GM23248 (cell line): ENCODE results near the gene MFAP1. TPM values are rescaled to one million over a fixed set of nuclear protein-coding genes. Genes with fewer than 3 reads are reported as not detected.
"Not testable (repeated sequence)": the region's sequence is repeated elsewhere in the genome, so short reads cannot be mapped to it uniquely, and the experiment has no call there.

Experiments used
- DNase-seq: peaks from one replicate; pipeline ENCODE4 v3.0.0-alpha.2; 2015
- H2AFZ ChIP-seq: fragments of 200-600 bp; sonication (generic); 2 replicates; pipeline ENCODE4 v1.6.1; 2016; ENCODE audit warnings: antibody characterized with exemption
- H3F3A ChIP-seq: fragments of 200-600 bp; sonication (generic); 2 replicates; pipeline ENCODE4 v1.6.1; 2016; ENCODE audit warnings: mild to moderate bottlenecking, antibody characterized with exemption, mixed run types; ENCODE audit not compliant: insufficient read depth
- H3K27ac ChIP-seq: fragments of 200-600 bp; sonication (generic); 2 replicates; pipeline ENCODE4 v1.5.1; 2016; ENCODE audit warnings: mild to moderate bottlenecking
- H3K27me3 ChIP-seq: fragments of 200-600 bp; sonication (generic); replicated peaks from 2 replicates; pipeline ENCODE4 v1.6.1; 2016; ENCODE audit warnings: mild to moderate bottlenecking; ENCODE audit not compliant: insufficient read depth
- H3K36me3 ChIP-seq: fragments of 200-600 bp; sonication (generic); 2 replicates; pipeline ENCODE4 v1.6.1; 2016; ENCODE audit warnings: low read depth, mild to moderate bottlenecking
- H3K4me1 ChIP-seq: fragments of 200-600 bp; sonication (generic); 2 replicates; pipeline ENCODE4 v1.6.1; 2016; ENCODE audit warnings: mild to moderate bottlenecking; ENCODE audit not compliant: insufficient read depth
- H3K4me2 ChIP-seq: fragments of 200-600 bp; sonication (generic); one replicate; pipeline ENCODE4 v1.6.1; 2016; ENCODE audit warnings: mild to moderate bottlenecking; ENCODE audit not compliant: unreplicated experiment
- H3K4me3 ChIP-seq: fragments of 200-600 bp; sonication (generic); 2 replicates; pipeline ENCODE4 v1.5.1; 2016; ENCODE audit warnings: mild to moderate bottlenecking
- H3K79me2 ChIP-seq: fragments of 200-600 bp; sonication (generic); 2 replicates; pipeline ENCODE4 v1.6.1; 2016; ENCODE audit warnings: mild to moderate bottlenecking; ENCODE audit not compliant: insufficient read depth
- H3K9ac ChIP-seq: fragments of 200-600 bp; sonication (generic); 2 replicates; pipeline ENCODE4 v1.6.1; 2016; ENCODE audit warnings: mild to moderate bottlenecking
- H3K9me2 ChIP-seq: fragments of 200-600 bp; sonication (generic); 2 replicates; pipeline ENCODE4 v1.6.1; 2016; ENCODE audit warnings: mixed run types, mild to moderate bottlenecking, moderate library complexity; ENCODE audit not compliant: insufficient read depth
- H3K9me3 ChIP-seq: fragments of 200-600 bp; sonication (generic); one replicate; pipeline ENCODE4 v1.6.1; 2017; ENCODE audit warnings: low read depth
- H4K20me1 ChIP-seq: fragments of 200-600 bp; sonication (generic); 2 replicates; pipeline ENCODE4 v1.6.0; 2016; ENCODE audit not compliant: insufficient read depth
- EZH2 ChIP-seq: fragments of 200-600 bp; sonication (generic); IDR thresholded peaks from 2 replicates; pipeline ENCODE4 v1.6.1; 2018; ENCODE audit warnings: antibody characterized with exemption, mild to moderate bottlenecking; ENCODE audit not compliant: insufficient read depth, poor library complexity, severe bottlenecking
- EZH2phosphoT487 ChIP-seq: fragments of 200-600 bp; sonication (generic); IDR thresholded peaks from 2 replicates; pipeline ENCODE4 v1.6.1; 2018; ENCODE audit warnings: antibody characterized with exemption, moderate library complexity, mild to moderate bottlenecking, low read depth; ENCODE audit not compliant: insufficient read depth
- WGBS, 2 experiments: methylation state at CpG; one replicate each; pipeline ENCODE4 v1.1.6; 2015 to 2017; ENCODE audit warnings: low lambda C conversion rate in 2 of 2, low coverage in 1 of 2; ENCODE audit errors: missing lambda C conversion rate in 2 of 2; 5-methylcytosine and 5-hydroxymethylcytosine counted together
- in situ Hi-C: fragments of 300-500 bp; cut with MboI; formaldehyde crosslinking; loops from 2 replicates; pipeline ENCODE4 v1.15.0; 2020
- polyA plus RNA-seq: library from polyadenylated mRNA; unstranded; fragments of >200 nt; fragmentation: Nextera tagmentation; extraction: Ambion mirVana; gene quantifications from 2 replicates; pipeline ENCODE4 v1.2.1, GENCODE V29; 2016
- total RNA-seq: library from RNA; depleted of rRNA; stranded (reverse); fragments of >200 nt; shearing (Covaris generic); gene quantifications from 2 replicates; pipeline ENCODE4 v1.2.3, GENCODE V29; 2014

MFAP1 gene
- total and polyA plus RNA-seq, 2 experiments from 2014 or later: 24.6 to 33.1 TPM

DNA sequence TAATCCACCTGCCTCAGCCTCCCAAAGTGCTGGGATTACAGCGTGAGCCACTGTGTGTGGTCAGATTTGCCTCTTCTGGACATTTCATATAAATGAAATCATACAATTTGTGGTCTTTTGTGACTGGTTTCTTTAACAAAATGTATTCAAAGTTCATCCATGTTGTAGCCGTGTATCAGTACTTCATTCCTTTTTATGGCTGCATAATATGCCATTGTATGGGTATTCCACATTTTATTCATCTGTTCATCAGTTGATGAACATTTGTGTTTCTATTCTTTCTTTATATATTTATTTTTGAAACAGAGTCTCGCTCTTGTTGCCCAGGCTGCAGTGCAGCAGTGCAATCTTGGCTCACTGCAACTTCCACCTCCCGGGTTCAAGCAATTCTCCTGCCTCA lies 28.1 kb upstream of the MFAP1 start:
- no peaks in the 10 kb centered on the region for H3K27me3 ChIP-seq
- no peak overlapping the region for H3K4me2 ChIP-seq
- H3K79me2 ChIP-seq: no peaks in the 10 kb centered on the region
- 0 out of 2 replicates have a peak, but pooled peaks cover 7% of the 10 kb centered on the region for H3K36me3 ChIP-seq
- H3K4me1 ChIP-seq: no peaks in the 10 kb centered on the region
- no peak for DNase-seq
- 97% methylated on average over 4 of the region's 4 CpGs for WGBS, 2 experiments
- no peaks in the 10 kb centered on the region for H3F3A ChIP-seq
- no peak overlapping the region for H3K9ac ChIP-seq
- H3K9me2 ChIP-seq: no peaks in the 10 kb centered on the region
- H2AFZ ChIP-seq: no peak overlapping the region
- no peaks in the 10 kb centered on the region for H3K9me3 ChIP-seq
- no peak overlapping the region for H3K27ac ChIP-seq
- TF ChIP-seq EZH2phosphoT487 (no peak), EZH2 (no peak)
- no peaks in the 10 kb centered on the region for H4K20me1 ChIP-seq
- in situ Hi-C loops: no loop called here
- H3K4me3 ChIP-seq: no peak overlapping the region

DNA sequence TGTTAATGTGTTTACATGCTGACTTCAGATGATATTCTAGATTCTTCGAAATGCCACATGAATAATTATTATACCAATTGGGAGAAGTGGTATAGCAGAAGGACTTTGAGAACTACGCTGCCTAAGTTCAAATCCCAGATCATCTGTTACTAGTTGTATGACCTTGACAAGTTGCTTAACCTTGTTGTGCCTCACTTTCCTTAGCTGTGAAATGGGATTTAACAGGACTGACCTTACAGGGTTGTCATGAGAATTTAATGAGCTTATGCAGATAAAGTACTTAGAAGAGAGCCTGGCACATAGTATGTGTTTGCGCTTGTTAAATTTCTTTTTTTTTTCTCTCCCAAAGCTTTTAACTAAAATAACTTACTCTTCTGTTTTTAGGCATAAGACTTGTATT lies 26.8 kb upstream of the MFAP1 start:
- Histone ChIP-seq H3K4me2 (no peak overlapping the region), H3F3A (no peaks in the 10 kb centered on the region), H3K9ac (no peak overlapping the region), H3K79me2 (no peaks in the 10 kb centered on the region), H3K36me3 (0 out of 2 replicates have a peak, but pooled peaks cover 7% of the 10 kb centered on the region), H4K20me1 (no peaks in the 10 kb centered on the region), H3K27ac (no peak overlapping the region), H3K27me3 (no peaks in the 10 kb centered on the region), H2AFZ (no peak overlapping the region), H3K9me2 (no peaks in the 10 kb centered on the region), H3K9me3 (no peaks in the 10 kb centered on the region), H3K4me3 (no peak overlapping the region), H3K4me1 (no peaks in the 10 kb centered on the region)
- TF ChIP-seq EZH2phosphoT487 (no peak), EZH2 (no peak)
- WGBS, 2 experiments: 99 to 100% methylated on average over 3 of the region's 3 CpGs
- in situ Hi-C loops: no loop called here
- no peak for DNase-seq

DNA sequence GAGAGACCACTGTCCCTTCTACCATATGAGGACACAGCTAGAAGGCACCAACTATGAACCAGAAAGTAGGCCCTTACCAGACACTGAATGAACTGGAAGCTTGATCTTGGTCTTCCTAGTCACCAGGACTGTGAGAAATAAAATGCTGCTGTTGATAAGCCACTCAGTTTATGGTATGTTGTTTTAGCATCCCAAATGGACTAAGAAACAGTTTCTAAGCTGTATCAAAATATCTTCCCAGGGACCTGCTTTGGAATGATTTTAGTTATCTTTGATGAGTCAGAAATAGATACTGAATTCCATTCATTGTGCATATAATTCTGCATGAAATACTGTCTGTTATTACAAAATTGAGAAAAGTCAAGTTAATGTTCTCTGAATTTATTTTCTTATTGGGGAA lies 20.9 kb upstream of the MFAP1 start:
- Histone ChIP-seq H3K27me3 (no peaks in the 10 kb centered on the region), H3K27ac (no peak overlapping the region), H3K9ac (no peak overlapping the region), H3K4me1 (no peaks in the 10 kb centered on the region), H4K20me1 (no peaks in the 10 kb centered on the region), H3K9me2 (no peaks in the 10 kb centered on the region), H3K9me3 (no peaks in the 10 kb centered on the region), H2AFZ (no peak overlapping the region), H3F3A (no peaks in the 10 kb centered on the region), H3K36me3 (no peaks in the 10 kb centered on the region), H3K79me2 (no peaks in the 10 kb centered on the region), H3K4me2 (no peak overlapping the region), H3K4me3 (no peak overlapping the region)
- DNase-seq: no peak
- in situ Hi-C loops: no loop called here
- TF ChIP-seq EZH2phosphoT487 (no peak), EZH2 (no peak)

DNA sequence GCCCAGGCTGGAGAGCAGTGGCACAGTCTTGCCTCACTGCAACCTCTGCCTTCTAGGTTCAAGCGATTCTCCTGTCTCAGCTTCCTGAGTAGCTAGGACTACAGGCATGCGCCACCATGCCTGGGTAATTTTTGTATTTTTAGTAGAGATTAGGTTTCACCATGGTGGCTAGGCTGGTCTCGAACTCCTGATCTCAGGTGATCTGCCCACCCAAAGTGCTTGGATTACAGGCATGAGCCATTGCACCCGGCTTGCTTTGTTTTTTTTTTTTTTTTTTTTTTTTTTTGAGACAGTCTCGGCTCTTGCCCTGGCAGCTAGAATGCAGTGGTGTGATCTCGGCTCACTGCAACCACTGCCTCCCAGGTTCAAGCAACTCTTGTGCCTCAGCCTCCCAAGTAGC lies 8.0 kb upstream of the MFAP1 start:
- H4K20me1 ChIP-seq, H3K9ac ChIP-seq, in situ Hi-C loops, H3F3A ChIP-seq, H3K4me2 ChIP-seq, H3K4me3 ChIP-seq, H3K27me3 ChIP-seq, H3K9me2 ChIP-seq, H3K9me3 ChIP-seq, H3K27ac ChIP-seq, H3K36me3 ChIP-seq, DNase-seq, H3K4me1 ChIP-seq, H2AFZ ChIP-seq: not testable (repeated sequence)
- peaks cover 21% of the 10 kb centered on the region for H3K79me2 ChIP-seq
- 96 to 100% methylated on average over 6 of the region's 6 CpGs for WGBS, 2 experiments

DNA sequence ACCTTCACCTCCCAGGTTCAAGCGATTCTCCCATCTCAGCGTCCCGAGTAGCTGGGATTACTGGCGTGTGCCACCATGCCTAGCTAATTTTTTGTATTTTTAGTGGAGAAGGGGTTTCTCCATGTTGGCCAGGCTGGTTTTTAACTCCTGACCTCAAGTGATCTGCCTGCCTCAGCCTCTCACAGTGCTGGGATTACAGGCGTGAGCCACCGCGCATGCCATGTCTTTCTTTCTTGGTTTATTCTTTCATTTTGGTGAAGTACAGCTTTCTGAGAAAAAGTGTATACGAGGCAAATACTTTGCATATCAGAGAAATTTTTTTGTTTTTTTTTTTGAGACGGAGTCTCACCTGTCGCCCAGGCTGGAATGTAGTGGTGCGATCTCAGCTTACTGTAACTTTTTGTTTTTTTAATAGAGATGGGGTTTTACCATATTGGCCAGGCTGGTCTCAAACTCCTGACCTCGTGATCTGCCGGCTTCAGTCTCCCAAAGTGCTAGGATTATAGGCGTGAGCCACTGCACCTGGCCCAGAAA lies 7.1 kb upstream of the MFAP1 start:
- H3K4me3 ChIP-seq, H3K9me2 ChIP-seq, H3K9ac ChIP-seq, H2AFZ ChIP-seq, H3K27ac ChIP-seq, DNase-seq, in situ Hi-C loops, H4K20me1 ChIP-seq, H3K27me3 ChIP-seq, H3K4me2 ChIP-seq, H3K36me3 ChIP-seq, H3K9me3 ChIP-seq: not testable (repeated sequence)
- peaks cover 12% of the 10 kb centered on the region; the same call in 1 of the 2 replicates for H3F3A ChIP-seq
- WGBS, 2 experiments: 97 to 98% methylated on average over 14 of the region's 14 CpGs
- H3K4me1 ChIP-seq: 0 out of 2 replicates have a peak, but pooled peaks cover 11% of the 10 kb centered on the region
- H3K79me2 ChIP-seq: peaks cover 28% of the 10 kb centered on the region

DNA sequence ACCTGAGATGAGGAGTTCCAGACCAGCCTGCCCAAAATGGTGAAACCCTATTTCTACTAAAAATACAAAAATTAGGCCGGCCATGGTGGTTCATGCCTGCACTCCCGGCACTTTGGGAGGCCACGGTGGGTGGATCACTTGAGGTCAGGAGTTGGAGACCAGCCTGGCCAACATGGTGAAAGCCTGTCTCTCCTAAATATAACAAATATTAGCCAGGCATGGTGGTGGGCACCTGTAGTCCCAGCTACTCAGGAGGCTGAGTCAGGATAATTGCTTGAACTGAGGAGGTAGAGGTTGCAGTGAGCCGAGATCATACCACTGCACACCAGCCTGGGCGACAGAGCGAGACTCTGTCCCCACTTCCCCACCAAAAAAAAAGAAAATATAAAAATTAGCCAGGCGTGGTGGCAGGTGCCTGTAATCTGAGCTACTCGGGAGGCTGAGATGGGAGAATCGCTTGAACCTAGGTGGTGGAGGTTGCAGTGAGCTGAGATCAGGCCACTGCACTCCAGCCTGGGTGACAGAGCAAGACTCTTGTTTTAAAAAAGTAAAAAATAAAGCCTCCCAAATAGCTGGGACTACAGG lies 6.3 kb upstream of the MFAP1 start:
- H4K20me1 ChIP-seq, H3K9ac ChIP-seq, H3K9me2 ChIP-seq, H3K9me3 ChIP-seq, H2AFZ ChIP-seq, H3K27me3 ChIP-seq, H3K4me2 ChIP-seq, H3K27ac ChIP-seq, H3K36me3 ChIP-seq, DNase-seq, in situ Hi-C loops, H3K4me3 ChIP-seq: not testable (repeated sequence)
- Histone ChIP-seq H3K79me2 (peaks cover 36% of the 10 kb centered on the region), H3F3A (peaks cover 12% of the 10 kb centered on the region; the same call in 1 of the 2 replicates), H3K4me1 (0 out of 2 replicates have a peak, but pooled peaks cover 14% of the 10 kb centered on the region)
- 97% methylated on average over 9 of the region's 9 CpGs for WGBS, 2 experiments

DNA sequence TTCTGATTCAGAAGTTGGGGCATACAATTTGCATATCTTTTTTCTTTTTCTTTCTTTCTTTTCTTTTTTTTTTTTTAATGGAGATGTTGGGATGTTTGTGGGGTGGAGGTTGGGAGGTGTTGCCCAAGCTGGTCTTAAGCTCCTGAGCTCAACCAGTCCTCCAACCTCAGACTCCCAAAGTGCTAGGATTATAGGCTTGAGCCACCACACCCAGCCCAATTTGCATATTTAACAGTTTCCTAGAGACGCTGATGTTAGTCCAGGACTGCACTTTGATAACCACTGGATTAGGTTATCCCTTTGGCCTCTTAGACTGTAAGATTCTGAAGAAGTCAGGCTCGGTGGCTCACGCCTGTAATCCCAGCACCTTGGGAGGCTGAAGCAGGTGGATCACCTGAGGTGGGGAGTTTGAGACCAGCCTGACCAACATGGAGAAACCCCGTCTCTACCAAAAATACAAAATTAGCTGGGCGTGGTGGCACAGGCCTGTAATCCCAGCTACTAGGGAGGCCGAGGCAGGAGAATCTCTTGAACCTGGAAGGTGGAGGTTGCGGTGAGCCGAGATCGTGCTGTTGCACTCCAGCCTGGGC lies 5.6 kb upstream of the MFAP1 start:
- H3K9ac ChIP-seq, H3K9me2 ChIP-seq, H2AFZ ChIP-seq, DNase-seq, H3K27me3 ChIP-seq, H3K4me3 ChIP-seq, H3K4me2 ChIP-seq, in situ Hi-C loops, H3K27ac ChIP-seq, H4K20me1 ChIP-seq, H3K9me3 ChIP-seq, H3K36me3 ChIP-seq: not testable (repeated sequence)
- H3K79me2 ChIP-seq: peaks cover 37% of the 10 kb centered on the region
- 0 out of 2 replicates have a peak, but pooled peaks cover 14% of the 10 kb centered on the region for H3K4me1 ChIP-seq
- H3F3A ChIP-seq: peaks cover 12% of the 10 kb centered on the region; the same call in 1 of the 2 replicates
- 97 to 100% methylated on average over 9 of the region's 9 CpGs for WGBS, 2 experiments
